Activated CD4-positive, alpha-beta T cell treated with anti-CD3 and anti-CD28 coated beads, Interleukin-10, Interleukin-2, amounts not matched to agents 100 ng/mL and 50 ng/mL, durations not matched to agents 16 hours and 8 hours (primary cell): ENCODE measurements around the gene CCER1.

Experiments
- DNase-seq: peaks from one replicate; pipeline ENCODE4 v3.0.0-alpha.2; 2020

Gene CCER1

DNA sequence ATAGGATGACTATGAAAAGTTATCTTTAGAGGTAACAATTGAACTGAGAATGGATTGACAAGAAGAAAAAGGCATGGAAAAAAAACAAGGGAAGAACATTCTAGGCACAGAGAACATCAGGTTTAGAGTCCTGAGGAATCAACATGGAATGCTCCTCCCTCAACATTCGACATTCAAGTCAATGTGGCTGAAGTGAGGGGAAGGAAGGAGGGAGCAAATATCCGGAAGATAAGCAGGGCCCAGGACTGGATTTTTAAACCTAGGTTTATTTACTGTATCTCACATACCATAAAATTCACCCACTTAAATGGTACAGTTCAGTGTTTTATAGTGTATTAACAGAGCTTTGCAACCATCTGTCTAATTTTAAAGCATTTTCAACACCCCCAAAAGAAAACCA is 9.6 kb upstream of the CCER1 start:
- DNase-seq, result no peak

DNA sequence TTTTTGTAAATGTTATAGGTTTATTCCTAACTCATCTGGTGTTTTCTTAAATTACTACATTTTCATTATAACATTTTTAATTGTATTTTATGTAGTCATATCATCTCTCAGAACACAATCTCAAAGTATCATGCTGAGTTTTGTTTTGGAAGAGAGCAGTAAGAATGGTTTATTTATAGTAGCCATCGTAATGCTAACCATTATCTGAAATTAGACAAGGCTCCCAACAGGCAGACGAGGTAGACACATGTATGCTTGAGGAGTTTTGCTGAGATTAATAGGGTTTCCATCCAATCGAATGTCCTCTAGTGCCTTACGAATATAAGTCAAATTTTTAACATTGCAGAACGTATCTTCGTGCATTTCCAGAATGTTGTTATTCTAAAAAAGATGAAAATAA is 9.0 kb upstream of the CCER1 start:
- no peak for DNase-seq

DNA sequence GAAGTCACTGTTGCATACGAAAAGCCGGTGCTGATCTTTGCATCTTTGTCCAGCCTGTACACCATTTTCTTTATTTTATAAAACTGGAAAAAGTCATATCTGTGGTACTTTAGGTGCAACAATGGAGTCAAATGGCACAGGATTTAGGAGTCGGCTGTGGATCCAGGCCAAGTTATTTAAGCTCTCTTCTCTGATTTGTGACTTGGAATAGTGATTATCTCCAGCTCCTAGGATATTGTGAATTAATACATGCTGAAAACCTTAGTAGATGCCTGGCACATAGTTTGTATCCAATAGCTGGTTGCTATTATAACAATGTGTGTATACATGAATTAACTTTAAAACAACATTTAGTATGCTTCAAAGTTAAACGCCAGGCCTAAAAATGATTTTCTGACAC is 6.2 kb upstream of the CCER1 start:
- DNase-seq, result no peak

DNA sequence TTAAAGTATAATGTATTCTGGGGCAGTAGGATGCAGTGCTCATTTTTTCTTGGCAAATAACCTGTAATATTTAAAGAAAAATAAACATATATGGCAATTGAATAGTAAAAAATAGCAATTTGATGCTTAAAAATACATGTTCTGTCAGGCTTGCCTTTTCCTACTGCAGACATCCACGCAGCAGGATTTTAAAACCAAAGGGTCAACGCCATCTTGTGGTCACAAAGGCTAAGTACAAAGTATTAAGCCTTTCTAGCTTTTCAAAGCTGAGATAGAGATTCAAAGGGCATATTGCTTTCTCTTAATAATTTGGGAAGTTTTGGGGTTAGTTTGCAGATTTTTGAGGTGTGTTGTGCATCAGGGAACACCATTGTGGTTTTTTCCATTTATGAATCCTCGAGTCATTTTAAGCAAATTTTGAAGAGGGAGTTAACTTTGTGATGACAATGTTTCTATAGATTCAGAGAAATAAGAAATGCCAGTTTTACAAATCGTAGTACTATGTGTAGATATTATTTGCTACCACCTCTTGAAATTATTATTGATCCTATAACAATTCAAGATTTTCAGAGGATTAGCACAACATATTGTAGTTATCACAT is 4.7 kb upstream of the CCER1 start:
- peak; percentile 43 for DNase-seq

DNA sequence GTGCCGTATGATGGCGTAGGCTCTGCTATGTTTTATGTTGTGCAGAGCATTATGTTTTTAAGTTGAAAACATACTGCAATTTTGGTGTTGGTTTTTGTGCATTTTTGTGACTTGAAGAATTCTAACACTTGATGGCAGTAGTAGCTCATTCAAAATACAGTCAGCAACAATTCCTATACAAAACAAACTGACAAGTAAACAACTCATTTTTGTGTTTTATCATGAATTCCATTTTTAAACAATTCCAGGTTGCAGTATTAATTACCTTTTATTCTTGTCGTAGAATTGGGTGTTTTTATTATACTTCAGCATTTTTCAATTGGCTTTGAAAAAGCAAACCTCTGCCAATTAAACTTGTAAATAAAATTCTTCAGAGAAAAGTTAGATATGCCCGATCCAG is 4.1 kb upstream of the CCER1 start:
- no peak for DNase-seq

GRCh38 chr12:90958347-90958746 is 3.4 kb upstream of the CCER1 start:
- DNase-seq, result no peak

- no peak for DNase-seq
Measured at GRCh38 chr12:90954428-90954827, 548 bp downstream of the CCER1 start.

- DNase-seq, result peak; percentile 36
Measured at GRCh38 chr12:90953956-90954421, 987 bp downstream of the CCER1 start.

DNA sequence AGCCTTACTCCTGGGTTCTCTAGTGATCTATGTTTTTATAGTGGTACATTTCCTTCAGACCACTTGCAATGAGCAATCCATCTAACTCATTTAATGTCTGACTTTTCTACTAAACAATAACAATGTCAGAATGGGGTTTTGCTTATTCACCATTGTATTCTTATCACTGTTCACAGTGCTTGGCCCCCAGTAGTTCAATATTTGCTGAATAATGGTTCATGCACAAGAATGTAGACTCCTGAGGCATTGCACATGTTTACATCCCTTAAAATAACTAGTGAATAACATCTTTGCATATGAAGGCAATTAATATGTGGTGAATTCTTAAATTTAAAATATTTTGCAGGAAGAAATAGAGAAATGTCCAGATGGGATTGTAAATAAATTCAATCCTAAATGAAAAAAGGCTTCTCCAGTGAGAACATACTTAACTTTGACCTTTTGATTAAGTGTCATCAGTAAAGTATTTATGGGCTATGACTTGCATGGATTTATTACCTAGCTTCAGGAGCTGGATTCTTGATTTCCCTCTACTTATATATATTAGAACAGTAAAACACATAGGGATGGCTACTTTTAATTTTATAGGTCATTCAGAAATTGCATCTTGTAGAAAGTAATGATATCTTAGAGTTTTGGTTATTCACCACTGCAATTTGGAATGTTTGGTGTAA is 3.4 kb downstream of the CCER1 start:
- DNase-seq, result no peak

DNA sequence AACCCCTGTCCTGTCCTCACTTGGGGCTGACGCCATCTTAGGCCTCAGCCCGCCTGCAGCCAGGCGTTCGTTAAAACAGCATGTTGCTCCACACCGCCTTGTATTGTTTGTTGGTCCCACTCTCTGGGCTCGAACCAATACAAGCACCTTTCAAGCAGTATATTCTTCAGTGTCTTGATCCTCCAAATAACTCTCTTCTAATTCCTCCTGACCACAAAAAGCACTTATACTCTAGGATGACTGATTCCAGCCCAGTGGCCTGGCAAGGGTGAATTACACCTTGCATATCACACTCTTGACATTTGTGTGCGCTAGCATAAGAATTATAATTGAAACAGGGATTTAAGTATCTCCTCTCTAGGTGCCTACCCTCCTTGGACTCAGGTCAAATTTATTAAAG is 7.1 kb downstream of the CCER1 start:
- no peak for DNase-seq

GRCh38 chr12:90945070-90945649 is 9.8 kb downstream of the CCER1 start:
- DNase-seq, result peak; percentile 30

DNA sequence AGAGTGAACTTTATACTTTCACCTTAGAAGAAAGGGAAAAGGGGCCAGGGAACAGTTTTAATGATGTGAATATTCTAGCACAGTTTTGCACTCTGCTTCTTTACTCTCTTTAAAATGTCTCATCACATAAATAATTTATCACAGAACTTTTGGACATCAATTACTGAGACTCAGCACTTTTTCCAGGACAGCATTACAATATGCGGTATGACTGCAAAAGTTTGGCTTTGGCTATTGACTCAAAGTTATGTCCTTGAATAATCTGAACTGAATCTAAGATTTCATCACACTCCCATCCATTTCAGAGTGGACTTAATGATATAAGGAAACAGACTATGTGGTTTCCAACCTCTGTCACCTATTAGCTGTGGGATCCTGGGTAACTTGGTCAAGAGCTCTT is 11.7 kb downstream of the CCER1 start:
- DNase-seq, result no peak

GRCh38 chr12:90940872-90941499 is 14.0 kb downstream of the CCER1 start:
- peak; percentile 23 for DNase-seq

- DNase-seq, result no peak
Measured at GRCh38 chr12:90939382-90939781, 15.6 kb downstream of the CCER1 start.

GRCh38 chr12:90938451-90938850 is 16.5 kb downstream of the CCER1 start:
- no peak for DNase-seq

- no peak for DNase-seq
Measured at GRCh38 chr12:90937651-90938050, 17.3 kb downstream of the CCER1 start.

GRCh38 chr12:90936230-90937005 is 18.6 kb downstream of the CCER1 start:
- no peak for DNase-seq

GRCh38 chr12:90925562-90925961 is 29.4 kb downstream of the CCER1 start:
- no peak for DNase-seq

- DNase-seq, result no peak
Measured at GRCh38 chr12:90924406-90924805, 30.6 kb downstream of the CCER1 start.

GRCh38 chr12:90922145-90922627 is 32.8 kb downstream of the CCER1 start:
- no peak for DNase-seq

DNA sequence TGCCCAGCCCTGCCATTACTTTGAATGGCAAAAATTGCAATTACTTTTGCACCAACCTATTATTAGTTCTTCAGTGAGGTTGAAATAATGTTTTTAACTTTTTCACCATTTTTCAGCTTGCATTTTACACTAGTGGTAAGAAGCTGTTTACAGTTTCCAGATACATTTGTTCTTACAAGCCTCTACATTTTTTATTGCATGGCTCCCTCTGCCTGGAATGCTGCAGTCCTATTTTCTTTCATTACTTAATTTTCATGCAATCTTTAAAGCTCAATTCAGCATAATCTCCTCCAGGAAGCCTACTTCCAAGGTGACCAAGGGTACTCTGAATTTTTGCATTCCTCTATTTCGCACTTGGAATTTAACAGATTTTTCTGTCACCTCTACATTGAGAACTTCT is 33.4 kb downstream of the CCER1 start:
- DNase-seq, result no peak

GRCh38 chr12:90920222-90920621 is 34.8 kb downstream of the CCER1 start:
- DNase-seq, result no peak

GRCh38 chr12:90917431-90917830 is 37.5 kb downstream of the CCER1 start:
- no peak for DNase-seq
